GM12873 (cell line): ENCODE data around the gene DEXI.

Source experiments
- CTCF ChIP-seq: IDR thresholded peaks from 2 replicates; pipeline ENCODE4 v1.5.1; 2012; ENCODE audit warnings: low read depth, mild to moderate bottlenecking, moderate library complexity, low read length, control low read depth; ENCODE audit not compliant: insufficient read depth; ENCODE audit errors: missing control alignments

The DEXI gene

GRCh38 chr16:10933865-10934264, 8.4 kb downstream of the DEXI start:
- TF ChIP-seq CTCF = no peak

DNA sequence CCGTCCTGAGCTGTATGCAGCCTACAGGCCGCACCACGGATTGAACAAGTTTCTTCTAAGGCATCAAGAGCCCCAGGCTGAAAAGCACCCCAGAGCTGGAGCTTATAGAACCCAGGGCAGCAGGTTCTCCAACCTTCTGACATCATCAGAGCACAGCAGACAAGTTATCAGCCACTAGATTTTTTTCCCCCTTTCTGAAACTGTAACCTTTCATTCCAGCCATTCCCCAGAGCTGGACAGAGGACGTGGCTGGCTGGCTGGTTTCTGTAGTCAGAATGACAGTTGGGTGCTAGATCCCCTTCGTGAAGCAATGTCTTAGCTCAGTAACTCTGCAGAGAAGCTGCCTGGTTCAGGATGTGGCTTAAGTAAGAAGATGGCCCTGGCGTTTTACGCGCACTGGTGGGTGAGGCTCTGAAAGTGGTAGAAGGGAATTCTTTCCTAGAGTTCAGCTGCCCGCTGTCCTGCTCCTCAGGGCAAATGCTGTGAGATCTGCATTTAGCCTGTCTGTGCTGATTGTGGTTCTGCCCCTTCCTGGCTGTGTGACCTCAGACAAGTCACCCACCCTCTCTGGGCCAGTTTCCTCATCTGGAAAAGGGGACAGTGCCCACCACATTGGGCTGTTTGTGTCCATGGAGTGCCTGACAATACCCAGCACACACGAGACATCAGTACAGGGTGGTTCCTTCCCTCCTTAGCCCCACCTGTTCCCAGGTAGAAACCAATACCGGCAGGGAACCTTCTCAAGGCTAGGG, 9.1 kb downstream of the DEXI start:
- TF ChIP-seq CTCF = no peak

DNA sequence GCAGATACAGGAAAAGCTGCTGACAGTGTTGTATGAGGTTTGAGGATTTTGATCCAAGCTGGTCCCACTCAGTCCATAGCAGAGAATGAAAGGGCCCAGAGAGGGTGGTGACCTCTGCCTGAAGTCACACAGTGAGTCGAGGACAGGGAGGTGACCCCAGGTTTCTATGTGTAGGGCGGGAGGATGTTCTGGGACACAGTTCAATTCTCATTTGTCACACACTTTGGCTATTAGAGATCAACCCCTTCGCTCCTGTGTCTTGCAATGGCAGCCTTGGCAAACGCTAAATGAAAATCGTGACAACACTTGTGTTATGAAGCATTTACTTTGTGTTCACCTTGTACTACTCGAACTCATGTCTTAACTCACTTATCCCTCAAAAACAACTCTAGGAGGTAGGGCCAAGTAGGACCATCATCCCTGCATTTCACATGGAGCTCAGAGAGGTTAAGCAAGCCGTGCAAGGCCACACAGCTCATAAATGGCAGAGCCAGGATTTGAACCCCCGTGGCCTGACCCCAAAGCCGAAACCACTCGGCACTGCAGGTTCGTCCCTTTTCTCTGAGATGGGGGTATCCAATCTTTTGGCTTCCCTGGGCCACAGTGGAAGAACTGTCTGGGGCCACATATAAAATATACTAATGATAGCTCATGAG, 10.2 kb downstream of the DEXI start:
- TF ChIP-seq CTCF = no peak

DNA sequence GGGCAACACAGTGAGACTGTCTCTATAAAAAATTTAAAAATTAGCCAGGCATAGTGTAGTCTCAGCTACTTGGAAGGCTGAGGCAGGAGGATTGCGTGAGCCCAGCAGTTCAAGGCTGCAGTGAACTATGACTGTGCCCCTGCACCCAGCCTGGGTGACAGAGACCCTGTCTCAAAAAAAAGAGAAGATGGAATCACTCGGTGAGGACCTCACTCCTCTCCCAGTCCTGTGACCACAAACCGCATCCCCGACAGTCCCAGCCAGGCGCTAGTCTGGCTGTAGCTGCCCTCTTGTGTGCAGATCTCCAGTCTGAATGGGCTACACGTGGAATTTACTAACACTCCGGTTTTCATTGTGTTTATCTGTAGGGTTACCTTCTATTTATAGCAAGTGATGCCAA, 11.1 kb downstream of the DEXI start:
- TF ChIP-seq CTCF = no peak

DNA sequence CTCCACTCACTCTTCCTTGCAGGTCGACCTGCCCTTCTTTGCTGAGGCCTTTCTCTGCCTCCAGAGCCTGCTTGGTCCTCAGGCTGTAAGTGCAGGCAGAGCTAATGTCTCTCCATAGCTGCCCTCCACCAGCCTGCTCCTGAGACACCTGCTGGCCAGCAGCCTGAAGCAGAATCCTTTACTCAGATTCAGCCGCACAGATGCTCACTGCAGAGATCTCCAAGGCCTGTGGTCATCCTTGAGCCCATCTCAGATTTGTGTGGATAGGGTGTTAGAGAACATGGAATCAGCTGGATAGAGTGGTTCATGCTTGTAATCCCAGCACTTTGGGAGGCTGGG, 11.5 kb downstream of the DEXI start:
- peak; percentile 37 for TF ChIP-seq CTCF

DNA sequence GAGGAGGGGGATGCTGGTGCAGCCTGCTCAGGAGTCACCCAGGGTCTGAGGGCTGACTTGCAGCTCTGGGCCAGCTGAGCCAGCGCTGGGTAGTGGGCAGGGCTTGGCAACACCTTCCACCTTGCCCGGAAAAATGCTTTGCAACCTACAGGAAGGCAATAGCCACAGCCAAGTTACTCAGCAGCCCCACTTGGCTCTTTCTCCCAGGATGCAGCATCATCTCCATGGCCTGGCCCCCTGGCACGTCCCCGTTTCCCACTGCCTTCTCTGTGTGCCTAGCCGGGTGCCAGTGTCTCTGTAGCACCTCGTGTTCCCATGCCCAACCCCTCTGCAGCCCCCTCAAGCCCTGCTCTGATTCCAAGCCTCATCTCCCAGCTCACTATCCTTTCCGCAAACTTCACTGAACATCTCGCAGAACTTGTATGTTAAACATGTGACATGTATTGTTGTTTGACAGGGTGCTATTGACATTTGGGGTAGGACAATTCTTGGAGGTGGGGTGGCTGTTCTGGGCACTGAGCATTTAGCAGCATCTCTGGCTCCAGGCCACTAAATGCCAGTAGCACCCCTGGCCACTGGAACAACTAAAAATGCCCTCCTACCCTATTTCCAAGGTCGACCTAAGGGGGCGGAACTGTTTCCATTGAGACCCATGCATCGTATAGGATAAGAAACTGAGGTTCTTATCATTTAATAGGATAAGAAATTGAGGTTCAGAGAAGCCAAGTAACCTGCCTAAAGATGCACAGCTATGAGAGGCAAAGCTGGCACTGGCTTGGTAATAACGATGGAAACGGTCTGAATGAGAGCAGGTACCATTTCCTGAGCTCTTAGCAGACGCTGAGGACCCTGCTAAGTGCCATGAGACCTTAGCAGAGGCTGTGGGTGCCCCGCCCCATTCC, 12.2 kb downstream of the DEXI start:
- no peak for TF ChIP-seq CTCF
